HepG2 (cell line): ENCODE results near the gene PEF1. TPM values are rescaled to one million over a fixed set of nuclear protein-coding genes. Genes with fewer than 3 reads are reported as not detected.

Experiments used
- ATRX ChIP-seq: sonication (generic); formaldehyde crosslinking; IDR thresholded peaks from 2 replicates; pipeline ENCODE4 v1.4.0; 2020; ENCODE audit warnings: missing genetic modification reagents, borderline replicate concordance
- GMEB2 ChIP-seq: IDR thresholded peaks from 2 replicates; pipeline ENCODE4 v1.6.1; 2016; ENCODE audit warnings: missing biosample characterization, missing genetic modification reagents, low read depth
- MED8 ChIP-seq: sonication (generic); formaldehyde crosslinking; IDR thresholded peaks from 2 replicates; pipeline ENCODE4 v1.8.1; 2023; ENCODE audit warnings: mild to moderate bottlenecking, missing genetic modification reagents; ENCODE audit not compliant: insufficient replicate concordance
- PTBP1 ChIP-seq: fragments of 200-400 bp; formaldehyde crosslinking; IDR thresholded peaks from 2 replicates; pipeline ENCODE4 v1.6.1; 2018; ENCODE audit warnings: low read length, low read depth; ENCODE audit not compliant: poor library complexity, severe bottlenecking
- TBP ChIP-seq: sonication (generic); formaldehyde crosslinking; IDR thresholded peaks from 2 replicates; pipeline ENCODE4 v1.5.0; 2020; ENCODE audit warnings: missing genetic modification reagents
- TCF7 ChIP-seq: sonication (generic); IDR thresholded peaks from 2 replicates; pipeline ENCODE4 v1.6.1; 2016; ENCODE audit warnings: antibody characterized with exemption, low read depth
- TFAP4 ChIP-seq: sonication (generic); IDR thresholded peaks from 2 replicates; pipeline ENCODE4 v1.6.1; 2016; ENCODE audit warnings: low read depth, borderline replicate concordance
- ZFP82 ChIP-seq: sonication (generic); formaldehyde crosslinking; IDR thresholded peaks from 2 replicates; pipeline ENCODE4 v1.5.1; 2020; ENCODE audit warnings: mild to moderate bottlenecking, missing genetic modification reagents, borderline replicate concordance
- ZNF318 ChIP-seq: sonication (generic); formaldehyde crosslinking; IDR thresholded peaks from 2 replicates; pipeline ENCODE4 v1.4.0; 2020; ENCODE audit warnings: mild to moderate bottlenecking, missing genetic modification reagents
- ZNF33B ChIP-seq: sonication (generic); formaldehyde crosslinking; IDR thresholded peaks from 2 replicates; pipeline ENCODE4 v1.5.1; 2020; ENCODE audit warnings: mild to moderate bottlenecking, missing genetic modification reagents
- ZNF446 ChIP-seq: sonication (generic); formaldehyde crosslinking; IDR thresholded peaks from 2 replicates; pipeline ENCODE4 v1.5.0; 2020; ENCODE audit warnings: mild to moderate bottlenecking, missing genetic modification reagents
- polyA plus RNA-seq, 8 experiments: library from polyadenylated mRNA; depleted of rRNA in 3 of 8; stranded (reverse) in 7 of 8; unstranded in 1 of 8; fragments of >200 nt; fragmentation: Illumina TruSeq in 4 of 8; extraction: Trizol in 4 of 8; gene quantifications; 2 replicates each; pipeline versions ENCODE4 v1.2.1 to v1.2.3, GENCODE V29; 2011 to 2016; ENCODE audit warnings: low read depth in 4 of 8, missing spikeins in 1 of 8, mixed read lengths in 1 of 8; ENCODE audit not compliant: insufficient read depth in 1 of 8
- total RNA-seq, 5 experiments: library from RNA; depleted of rRNA; stranded (reverse); fragments of >200 nt; fragmentation: Illumina TruSeq; extraction: Trizol; gene quantifications; 2 replicates each; pipeline ENCODE4 v1.2.3, GENCODE V29; 2016; ENCODE audit warnings: low read depth in 1 of 5
- TF ChIP-seq, protein P1 (sequence below): sonication (generic); formaldehyde crosslinking; IDR thresholded peaks from 2 replicates; pipeline ENCODE4 v1.4.0; 2020; ENCODE audit warnings: missing genetic modification reagents

The PEF1 gene
- total and polyA plus RNA-seq, 2 of the 13 experiments (the other 11 are each of a cell fraction or from before 2014, with no cell fraction given), result 57.1 to 57.8 TPM

GRCh38 chr1:31609514-31610118 lies 35.1 kb downstream of the PEF1 start (continued):
- TF ChIP-seq ZNF318 (CRISPR knock-in tag), result no peak
- TF ChIP-seq ATRX, result no peak
- TF ChIP-seq, protein P1, sequence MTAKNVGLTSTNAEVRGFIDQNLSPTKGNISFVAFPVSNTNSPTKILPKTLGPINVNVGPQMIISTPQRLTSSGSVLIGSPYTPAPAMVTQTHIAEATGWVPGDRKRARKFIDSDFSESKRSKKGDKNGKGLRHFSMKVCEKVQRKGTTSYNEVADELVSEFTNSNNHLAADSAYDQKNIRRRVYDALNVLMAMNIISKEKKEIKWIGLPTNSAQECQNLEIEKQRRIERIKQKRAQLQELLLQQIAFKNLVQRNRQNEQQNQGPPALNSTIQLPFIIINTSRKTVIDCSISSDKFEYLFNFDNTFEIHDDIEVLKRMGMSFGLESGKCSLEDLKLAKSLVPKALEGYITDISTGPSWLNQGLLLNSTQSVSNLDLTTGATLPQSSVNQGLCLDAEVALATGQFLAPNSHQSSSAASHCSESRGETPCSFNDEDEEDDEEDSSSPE, result no peak
- TF ChIP-seq TCF7, result no peak
- TF ChIP-seq TFAP4, result no peak
- TF ChIP-seq ZNF446 (CRISPR knock-in tag), result no peak
- TF ChIP-seq MED8 (CRISPR knock-in tag), result no peak
- TF ChIP-seq GMEB2 (CRISPR knock-in tag), result no peak
- no peak for TF ChIP-seq PTBP1
- TF ChIP-seq ZNF33B (CRISPR knock-in tag), result no peak
- TF ChIP-seq TBP (CRISPR knock-in tag), result no peak
- no peak for TF ChIP-seq ZFP82
- TF ChIP-seq, all 625 proteins: peak for 0
